ENCODE results near the gene PATL1.
"Not testable (repeated sequence)": the region's sequence is repeated elsewhere in the genome, so short reads cannot be mapped to it uniquely, and the experiment has no call there.

PATL1 gene

GRCh38 chr11:59668950-59669610, at the start of gene PATL1:
TSS of gene PATL1 (minus strand) at chr11:59669037. CDS start at chr11:59668895, 142 bp downstream.
- DNase-seq: peak; percentile 99 to 100

GRCh38 chr11:59716051-59716450, 47.2 kb upstream of the PATL1 start:
- DNase-seq: no peak

- no peak for DNase-seq
Observed at GRCh38 chr11:59713745-59714144, 44.9 kb upstream of the PATL1 start, which contains the start of gene OR10V1. TSS of gene OR10V1 (minus strand) at chr11:59713845. CDS start at chr11:59713845, 0 bp downstream.

DNA sequence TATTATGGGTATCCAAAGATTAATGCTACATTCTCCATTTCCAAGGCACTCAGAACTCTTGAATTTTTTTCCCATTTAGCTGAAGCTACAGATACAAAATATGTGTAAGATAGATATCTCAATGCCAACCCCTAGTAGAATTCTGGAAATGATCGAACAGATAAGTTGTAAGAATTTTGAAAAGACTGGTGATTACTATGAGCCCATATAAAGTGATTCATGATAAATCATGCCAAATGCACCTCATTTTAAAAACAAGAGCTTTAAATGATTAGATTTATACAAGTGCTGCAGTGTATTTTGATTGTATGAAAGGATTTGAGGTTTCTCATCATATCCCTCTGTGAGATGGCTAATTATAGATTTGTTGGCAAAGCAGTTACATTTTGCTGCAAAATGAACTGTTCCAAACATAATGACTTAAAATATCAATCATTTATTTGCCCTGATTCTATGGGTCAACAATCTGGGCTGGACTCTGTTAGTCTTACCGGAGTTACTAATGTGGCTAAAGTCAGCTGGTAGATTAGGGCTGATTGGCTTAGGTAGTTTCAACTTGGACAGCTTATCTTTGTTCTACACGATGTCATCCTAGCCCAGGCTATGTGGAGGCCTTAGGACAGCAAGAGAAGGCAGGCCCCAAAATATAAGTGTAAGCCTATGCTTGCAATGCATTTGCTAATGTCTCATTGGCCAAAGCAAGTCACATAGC, 41.5 kb upstream of the PATL1 start:
- DNase-seq: no peak

- DNase-seq: no peak
Observed at GRCh38 chr11:59708537-59708936, 39.7 kb upstream of the PATL1 start.

DNA sequence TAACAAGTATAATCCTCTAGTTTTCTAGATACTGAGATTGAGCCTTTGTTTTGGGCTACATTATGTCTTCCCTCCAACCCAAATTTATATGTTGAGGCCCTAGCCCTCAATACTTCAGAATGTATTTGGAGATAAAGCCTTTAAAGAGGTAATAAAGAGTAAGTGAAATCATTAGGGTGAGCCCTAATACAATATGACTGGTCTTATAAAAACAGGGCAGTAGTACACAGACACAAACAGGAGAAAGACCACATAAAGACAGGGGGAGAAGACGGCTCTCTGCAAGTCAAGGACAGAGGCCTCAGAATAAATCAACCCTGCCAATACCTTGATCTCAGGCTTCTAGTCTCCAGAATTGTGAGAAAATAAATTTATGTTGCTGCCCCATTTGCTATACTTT, 38.5 kb upstream of the PATL1 start:
- no peak for DNase-seq

DNA sequence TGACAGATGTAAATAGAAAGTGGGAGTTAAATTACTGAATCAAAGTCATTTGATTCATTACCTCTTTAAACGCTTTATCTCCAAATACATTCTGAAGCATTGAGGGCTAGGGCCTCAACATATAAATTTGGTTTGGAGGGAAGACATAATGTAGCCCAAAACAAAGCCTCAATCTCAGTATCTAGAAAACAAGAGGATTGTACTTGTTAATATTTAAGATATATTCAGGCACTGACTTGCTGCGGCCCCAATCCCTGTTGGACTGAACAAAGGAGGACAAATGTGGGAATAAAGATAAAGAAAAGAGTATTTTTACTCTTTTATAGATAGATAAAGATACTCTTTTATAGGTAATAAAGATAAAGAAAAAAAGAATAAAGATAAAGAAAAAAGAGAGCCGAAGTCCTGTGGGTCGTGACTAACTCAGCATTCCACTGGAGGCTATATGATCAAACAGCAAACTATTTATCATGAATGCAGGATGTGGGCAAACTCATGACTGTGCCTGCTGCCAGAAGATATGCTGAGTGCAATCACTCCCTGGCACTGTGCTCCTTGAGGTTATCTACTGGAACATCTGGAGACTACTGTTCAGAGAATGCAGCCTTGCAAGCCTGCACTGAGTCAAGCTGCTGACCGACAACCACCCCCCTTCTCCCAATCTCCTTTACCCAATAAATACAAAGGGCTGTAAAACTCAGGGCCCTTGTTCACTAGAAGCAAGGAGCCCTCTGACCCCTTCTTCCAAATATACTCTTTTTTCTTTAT, 37.9 kb upstream of the PATL1 start:
- no peak for DNase-seq

- DNase-seq: no peak
Observed at GRCh38 chr11:59705294-59705693, 36.5 kb upstream of the PATL1 start.

DNA sequence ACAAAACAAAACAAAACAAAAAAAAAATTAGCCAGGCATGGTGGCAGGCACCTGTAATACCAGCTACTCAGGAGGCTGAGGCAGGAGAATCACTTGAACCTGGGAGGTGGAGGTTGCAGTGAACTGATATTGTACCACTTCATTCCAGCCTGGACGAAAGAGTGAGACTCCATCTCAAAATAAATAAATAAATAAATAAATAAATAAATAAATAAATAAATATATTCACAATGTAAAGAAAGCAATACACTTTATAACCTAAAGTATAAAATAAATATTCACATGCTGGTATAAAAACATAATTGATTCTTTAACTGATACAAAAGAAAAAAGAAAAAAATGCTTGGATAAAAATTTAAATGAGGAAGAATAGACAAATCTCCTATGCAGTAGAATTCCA, 34.7 kb upstream of the PATL1 start:
- not testable (repeated sequence) for DNase-seq

GRCh38 chr11:59700157-59700556, 31.3 kb upstream of the PATL1 start:
- not testable (repeated sequence) for DNase-seq

DNA sequence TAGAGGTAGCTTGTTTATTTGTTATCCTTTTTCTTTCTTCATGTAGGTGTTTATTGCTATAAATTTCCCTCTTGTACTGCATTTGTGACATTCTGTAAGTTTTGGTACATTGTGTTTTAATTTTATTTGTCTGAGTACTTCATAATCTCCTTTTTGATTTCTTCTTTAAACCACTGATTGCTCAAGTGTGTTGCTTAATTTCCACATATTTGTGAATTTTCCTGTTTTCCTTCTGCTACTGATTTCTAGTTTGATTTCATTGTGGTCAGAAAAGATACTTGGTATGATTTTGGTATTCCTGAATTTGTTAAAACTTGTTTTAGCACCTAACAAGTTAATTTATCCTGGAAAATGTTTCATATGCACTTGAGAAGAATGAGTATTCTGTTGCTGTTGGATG, 29.7 kb upstream of the PATL1 start:
- no peak for DNase-seq

GRCh38 chr11:59692915-59693314, 24.1 kb upstream of the PATL1 start:
- DNase-seq: no peak

- no peak for DNase-seq
Observed at GRCh38 chr11:59691156-59691555, 22.3 kb upstream of the PATL1 start.

DNA sequence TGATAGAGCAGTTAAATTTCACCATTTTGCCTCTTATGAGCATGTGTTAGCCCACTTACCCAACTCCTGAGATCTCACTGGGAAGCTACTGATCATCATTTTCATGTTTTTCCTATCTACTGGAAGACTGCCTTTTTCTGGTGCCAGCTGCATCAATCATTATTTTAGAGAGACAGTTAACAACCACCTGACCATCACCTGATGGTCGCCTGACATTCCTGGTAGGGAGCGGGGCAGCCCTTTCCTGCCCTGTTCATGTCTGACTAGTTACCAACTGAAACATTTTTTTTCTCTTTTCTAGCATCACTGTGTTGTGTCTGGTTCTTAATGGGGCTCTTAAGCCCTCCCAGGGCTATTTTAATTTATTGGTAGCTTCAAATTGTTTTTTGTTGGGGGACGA, 20.2 kb upstream of the PATL1 start:
- DNase-seq: no peak

GRCh38 chr11:59681260-59681725, 12.5 kb upstream of the PATL1 start:
- DNase-seq: not testable (repeated sequence)

GRCh38 chr11:59680287-59681154, 11.7 kb upstream of the PATL1 start:
- peak; percentile 66 to 71 for DNase-seq

- no peak for DNase-seq
Observed at GRCh38 chr11:59679347-59679746, 10.5 kb upstream of the PATL1 start.

DNA sequence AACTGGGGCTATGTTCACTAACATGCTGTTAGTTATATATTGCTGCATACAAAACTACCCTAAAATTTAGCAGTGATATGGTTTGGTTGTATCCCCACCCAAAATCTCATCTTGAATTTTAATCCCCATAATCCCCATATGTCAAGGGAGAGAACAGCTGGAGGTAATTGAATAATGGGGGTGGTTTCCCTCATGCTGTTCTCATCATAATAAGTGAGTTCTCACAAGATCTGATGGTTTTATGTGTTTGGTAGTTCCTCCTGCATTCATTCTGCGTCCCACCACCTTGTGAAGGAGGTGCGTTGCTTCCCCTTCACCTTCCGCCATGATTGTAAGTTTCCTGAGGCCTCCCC, 10.0 kb upstream of the PATL1 start:
- DNase-seq: no peak

DNA sequence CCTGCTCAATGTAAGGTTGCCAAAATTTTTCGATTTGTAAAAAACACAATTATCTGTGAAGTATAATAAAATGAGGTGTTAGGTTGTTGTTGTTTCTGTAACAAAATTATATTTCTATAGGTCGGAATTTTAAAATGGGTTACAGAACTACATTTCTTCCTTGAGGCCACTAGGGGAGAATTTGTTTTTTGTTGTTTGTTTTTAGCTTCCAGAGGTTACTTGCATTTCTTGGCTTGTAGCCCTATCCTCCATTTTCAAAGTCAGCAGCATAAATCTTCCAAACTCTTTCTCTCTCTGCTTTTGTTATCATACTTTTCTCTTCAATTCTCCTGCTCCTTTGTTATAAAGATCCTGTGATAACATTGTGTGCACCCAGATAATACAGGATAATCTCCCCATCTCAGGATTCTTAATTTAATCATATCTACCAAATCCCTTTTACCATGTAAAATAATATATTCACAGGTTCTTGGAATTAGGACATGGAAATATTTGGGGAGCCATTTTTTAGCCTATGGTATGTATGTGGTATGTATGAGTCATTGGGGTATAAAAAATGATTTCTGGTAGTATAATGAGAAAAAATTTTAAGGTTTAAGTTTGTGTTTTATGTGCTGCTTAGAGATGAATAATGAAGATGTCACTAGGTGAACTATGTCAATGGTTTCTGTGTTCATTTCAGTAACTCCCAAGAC, 9.4 kb upstream of the PATL1 start:
- DNase-seq: no peak

DNA sequence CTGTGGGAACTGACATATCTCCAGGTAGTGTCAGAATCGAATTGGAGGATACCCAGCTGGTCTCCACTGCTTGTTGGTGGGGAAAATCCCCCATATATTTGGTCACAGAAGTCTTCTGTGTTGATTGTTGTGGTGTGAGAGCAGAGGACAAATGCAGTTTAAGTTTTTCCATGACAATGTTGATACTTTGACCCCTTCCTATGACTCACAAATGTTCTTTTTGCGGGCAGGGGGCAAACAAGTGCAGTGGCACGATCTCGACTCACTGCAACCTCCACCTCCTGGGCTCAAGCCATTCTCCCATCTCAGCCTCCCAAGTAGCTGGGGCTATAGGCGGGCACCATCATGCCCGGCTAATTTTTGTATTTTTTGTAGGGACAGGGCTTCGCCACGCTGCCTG, 7.4 kb upstream of the PATL1 start:
- no peak for DNase-seq

- DNase-seq: no peak
Observed at GRCh38 chr11:59674291-59674690, 5.5 kb upstream of the PATL1 start.

DNA sequence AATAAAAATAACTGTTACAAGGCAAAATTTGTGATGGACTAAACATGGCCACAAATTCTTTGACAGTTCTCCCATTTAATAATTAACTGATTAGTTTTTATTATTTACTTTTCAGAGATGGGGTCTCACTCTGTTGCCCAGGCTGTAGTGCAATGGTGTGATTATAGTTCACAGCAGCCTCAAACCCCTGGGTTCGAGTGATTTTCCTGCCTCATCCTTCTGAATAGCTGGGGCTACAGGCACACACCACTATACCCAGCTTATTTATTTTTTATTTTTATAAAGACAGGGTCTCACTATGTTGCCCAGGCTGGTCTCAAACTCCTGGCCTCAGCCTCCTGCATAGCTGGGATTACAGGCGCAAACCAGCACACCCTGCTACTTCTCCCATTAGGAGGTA, 4.5 kb upstream of the PATL1 start:
- DNase-seq: no peak

Data from CD4-positive, alpha-beta T cell treated with Interleukin-4 for 1 hour (primary cell).